IMR-90 (cell line): ENCODE results near the gene KDM4B. TPM values are rescaled to one million over a fixed set of nuclear protein-coding genes. Genes with fewer than 3 reads are reported as not detected.

ENCODE experiments used
- ATAC-seq: fragments of 200-7000 bp; cut with Tn5 transposase; 2 replicates; pipeline ENCODE4 v1.9.1; 2020; ENCODE audit warnings: low read depth, mild to moderate bottlenecking, moderate library complexity
- BruUV-seq: library from RNA; stranded (reverse); fragments of 400-500 nt; replicated peaks from 2 replicates; lab custom pipeline; 2021; lab: Mats Ljungman, UMichigan
- CTCF ChIA-PET: fragments of 300-600 bp; formaldehyde crosslinking; extraction: SDS; loops from one replicate; lab custom pipeline; 2021; ENCODE audit warnings: antibody characterized with exemption; lab: Yijun Ruan, JAX
- POLR2A ChIA-PET: fragments of 300-600 bp; sonication (Branson Sonifier 250); formaldehyde crosslinking; loops from one replicate; lab custom pipeline; 2022; ENCODE audit warnings: antibody characterized with exemption; ENCODE audit not compliant: unreplicated experiment; lab: Charles Lee
- DNase-seq: peaks from one replicate; pipeline ENCODE4 v3.0.0; 2013
- H2AFZ ChIP-seq: replicated peaks from 2 replicates; pipeline ENCODE3; 2013; ENCODE audit warnings: low read length, mild to moderate bottlenecking; ENCODE audit not compliant: poor library complexity
- H2AK5ac ChIP-seq: 2 replicates; pipeline ENCODE4 v1.6.1; 2013; ENCODE audit warnings: low read depth, low read length, inconsistent platforms
- H2AK9ac ChIP-seq: replicated peaks from 2 replicates; pipeline ENCODE3; 2013; ENCODE audit warnings: mild to moderate bottlenecking, low read depth, low read length, moderate library complexity; ENCODE audit not compliant: poor library complexity
- H2BK120ac ChIP-seq: 2 replicates; pipeline ENCODE4 v1.6.1; 2013; ENCODE audit warnings: low read depth, low read length, inconsistent platforms
- H2BK15ac ChIP-seq: 3 replicates; pipeline ENCODE4 v1.6.1; 2013; ENCODE audit warnings: low read depth, low read length, inconsistent platforms
- H2BK20ac ChIP-seq: 2 replicates; pipeline ENCODE4 v1.6.1; 2013; ENCODE audit warnings: low read depth, mild to moderate bottlenecking, inconsistent platforms, low read length, moderate library complexity
- H2BK5ac ChIP-seq: 2 replicates; pipeline ENCODE4 v1.6.1; 2013; ENCODE audit warnings: mild to moderate bottlenecking, low read depth, low read length, inconsistent platforms; ENCODE audit not compliant: poor library complexity, severe bottlenecking
- H3K14ac ChIP-seq: replicated peaks from 2 replicates; pipeline ENCODE4 v1.6.1; 2013; ENCODE audit warnings: low read depth, low read length, inconsistent platforms
- H3K18ac ChIP-seq: 2 replicates; pipeline ENCODE4 v1.6.1; 2013; ENCODE audit warnings: low read depth, low read length, control low read depth
- H3K23ac ChIP-seq: 2 replicates; pipeline ENCODE4 v1.6.1; 2013; ENCODE audit warnings: low read depth, low read length, inconsistent platforms
- H3K27ac ChIP-seq: 2 replicates; pipeline ENCODE4 v1.5.1; 2013; ENCODE audit warnings: mild to moderate bottlenecking, control low read depth, low read length; ENCODE audit not compliant: insufficient read depth
- H3K27me3 ChIP-seq: 2 replicates; pipeline ENCODE4 v1.6.1; 2013; ENCODE audit warnings: low read length; ENCODE audit not compliant: control insufficient read depth, insufficient read depth
- H3K36me3 ChIP-seq: 2 replicates; pipeline ENCODE4 v1.6.1; 2013; ENCODE audit warnings: low read length, mixed read lengths; ENCODE audit not compliant: control insufficient read depth, insufficient read depth
- H3K4ac ChIP-seq: 2 replicates; pipeline ENCODE4 v1.6.1; 2013; ENCODE audit warnings: low read depth, low read length, inconsistent platforms
- H3K4me1 ChIP-seq: 2 replicates; pipeline ENCODE4 v1.6.1; 2013; ENCODE audit warnings: low read length, mixed read lengths; ENCODE audit not compliant: control insufficient read depth, insufficient read depth
- H3K4me2 ChIP-seq: 2 replicates; pipeline ENCODE4 v1.6.1; 2013; ENCODE audit warnings: low read depth, mild to moderate bottlenecking, control low read depth, low read length, moderate library complexity
- H3K4me3 ChIP-seq: 2 replicates; pipeline ENCODE4 v1.5.1; 2013; ENCODE audit warnings: low read depth, mild to moderate bottlenecking, control low read depth, low read length, moderate library complexity; ENCODE audit not compliant: insufficient read depth
- H3K56ac ChIP-seq: 2 replicates; pipeline ENCODE4 v1.6.1; 2013; ENCODE audit warnings: low read length, inconsistent platforms; ENCODE audit not compliant: insufficient read depth; ENCODE audit errors: extremely low read depth
- H3K79me1 ChIP-seq, 2 experiments: 2 replicates each; pipeline ENCODE4 v1.6.1; 2013; ENCODE audit warnings: low read length in 2 of 2, inconsistent platforms in 1 of 2, low read depth in 1 of 2
- H3K9ac ChIP-seq: 2 replicates; pipeline ENCODE4 v1.6.1; 2013; ENCODE audit warnings: low read depth, low read length, control low read depth
- H3K9me1 ChIP-seq: 2 replicates; pipeline ENCODE4 v1.6.1; 2013; ENCODE audit warnings: low read length, inconsistent platforms; ENCODE audit not compliant: insufficient read depth
- H3K9me3 ChIP-seq: 2 replicates; pipeline ENCODE4 v1.6.1; 2013; ENCODE audit warnings: low read length; ENCODE audit not compliant: control insufficient read depth, insufficient read depth
- H4K20me1 ChIP-seq: 2 replicates; pipeline ENCODE4 v1.6.1; 2013; ENCODE audit warnings: low read length, inconsistent platforms; ENCODE audit not compliant: insufficient read depth
- H4K5ac ChIP-seq: 2 replicates; pipeline ENCODE4 v1.6.1; 2013; ENCODE audit warnings: mild to moderate bottlenecking, low read depth, low read length, control low read depth
- H4K8ac ChIP-seq, 2 experiments: 2 replicates each; pipeline ENCODE4 v1.6.1; 2013; ENCODE audit warnings: low read depth in 2 of 2, low read length in 2 of 2, control low read depth in 1 of 2, inconsistent platforms in 1 of 2
- H4K91ac ChIP-seq: 2 replicates; pipeline ENCODE4 v1.6.1; 2013; ENCODE audit warnings: low read depth, low read length, inconsistent platforms; ENCODE audit not compliant: insufficient read depth
- CEBPB ChIP-seq: IDR thresholded peaks from 2 replicates; pipeline ENCODE4 v1.6.1; 2012; ENCODE audit warnings: low read depth, low read length, improper control_type of control experiment
- SMC3 ChIP-seq: fragments of 150-350 bp; IDR thresholded peaks from 2 replicates; pipeline ENCODE4 v1.6.1; 2016; ENCODE audit warnings: low read depth, mild to moderate bottlenecking, antibody characterized with exemption, low read length, moderate library complexity
- WGBS, 2 experiments: methylation state at CpG; one replicate each; pipeline versions ENCODE4 v1.1.5 to v1.1.7; 2013; ENCODE audit warnings: missing lambda C conversion rate in 2 of 2; ENCODE audit not compliant: insufficient read length in 1 of 2; ENCODE audit errors: extremely low coverage in 2 of 2; 5-methylcytosine and 5-hydroxymethylcytosine counted together
- dilution Hi-C: fragments of 300-500 bp; cut with HindIII; formaldehyde crosslinking; loops from one replicate; pipeline ENCODE4 v1.14.3; 2018; ENCODE audit warnings: low sequenced_read_pairs; ENCODE audit not compliant: unreplicated experiment
- in situ Hi-C: fragments of 300-500 bp; cut with MboI; formaldehyde crosslinking; loops from 3 replicates; pipeline ENCODE4 v1.14.3; 2019; ENCODE audit warnings: low sequenced_read_pairs, inconsistent platforms, mixed read lengths
- intact Hi-C: fragments of 100-400 bp; cut with micrococcal nuclease; formaldehyde crosslinking; loops from 2 replicates; pipeline ENCODE4 v1.10.0; 2022
- polyA plus RNA-seq, 3 experiments: library from polyadenylated mRNA; depleted of rRNA; stranded (reverse); fragments of >200 nt; gene quantifications; 2 replicates each; pipeline ENCODE4 v1.2.3, GENCODE V29; 2012; ENCODE audit warnings: low replicate concordance in 1 of 3
- total RNA-seq: library from RNA; depleted of rRNA; stranded (reverse); fragments of >200 nt; gene quantifications from 2 replicates; pipeline ENCODE4 v1.2.3, GENCODE V29; 2012

The KDM4B gene
- total and polyA plus RNA-seq, 2 of the 4 experiments (the other 2 are of a cell fraction), result 5.0 to 17.9 TPM

DNA sequence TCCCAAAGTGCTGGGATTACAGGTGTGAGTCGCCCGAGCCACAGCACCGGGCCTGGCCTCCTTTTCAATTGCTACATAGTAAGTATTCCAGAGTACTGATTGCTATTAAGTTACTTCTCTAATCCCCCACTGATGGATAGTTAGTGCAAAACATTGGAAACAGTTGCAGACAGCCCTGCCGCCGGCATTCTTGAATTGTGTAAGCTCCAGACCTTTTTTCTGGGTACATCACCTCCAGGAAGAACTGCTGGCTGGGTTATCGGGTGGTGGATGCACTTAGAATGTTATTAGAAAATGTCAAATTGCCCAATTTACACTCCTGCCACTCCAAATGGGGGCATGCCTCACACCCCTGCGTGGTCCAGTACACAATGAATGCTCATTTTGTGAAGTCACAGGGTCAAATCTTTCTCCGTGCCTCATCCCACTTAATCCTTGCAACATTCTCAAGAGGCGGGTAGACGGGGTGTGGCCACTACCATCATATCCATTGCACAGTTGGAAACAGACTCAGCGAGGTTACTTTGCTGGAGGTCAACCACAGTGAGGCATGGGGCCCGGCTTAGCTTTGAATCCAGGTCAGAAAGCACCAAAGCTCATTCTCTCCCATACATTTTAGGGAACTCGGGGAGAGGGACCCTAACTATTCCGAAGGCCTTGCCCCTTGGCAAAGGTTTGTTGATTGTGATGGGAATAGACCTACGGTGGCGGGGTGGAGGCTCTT lies 1.0 kb upstream of the KDM4B start:
- ChIA-PET POLR2A (no interaction called here), CTCF (interaction anchor here (0.8 to 1.1 kb wide), 2 partner anchors 33 to 56 kb away, joined by 3 read pairs; no protein-coding TSS in a partner anchor)
- Histone ChIP-seq H2BK5ac (peak overlapping the region; percentile 96), H3K9ac (peak overlapping the region; percentile 72), H3K79me1 (peaks cover 5 to 47% of the 10 kb centered on the region in 2 experiments), H4K20me1 (peaks cover 34% of the 10 kb centered on the region), H4K8ac (peak overlapping the region; percentile 88 to 98), H3K27ac (peak overlapping the region; percentile 90), H4K5ac (peak overlapping the region; percentile 96), H4K91ac (peak overlapping the region; percentile 98), H2AFZ (peak overlapping the region; percentile 96), H3K36me3 (no peaks in the 10 kb centered on the region), H3K14ac (peak overlapping the region; percentile 99), H3K18ac (peak overlapping the region; percentile 92), H2BK15ac (peak overlapping the region; percentile 88; the same call in 2 of the 3 replicates), H3K4ac (peak overlapping the region; percentile 97), H3K23ac (peak overlapping the region; percentile 96), H3K56ac (peak overlapping the region; percentile 59; the same call in 1 of the 2 replicates), H2BK20ac (peak overlapping the region; percentile 31; the same call in 1 of the 2 replicates), H2AK9ac (peak overlapping the region; percentile 99), H2BK120ac (peak overlapping the region; percentile 84; the same call in 1 of the 2 replicates), H3K4me2 (peak overlapping the region; percentile 85), H3K9me3 (no peaks in the 10 kb centered on the region), H3K4me1 (peaks cover 20% of the 10 kb centered on the region), H3K27me3 (no peaks in the 10 kb centered on the region), H2AK5ac (peak overlapping the region; percentile 99), H3K4me3 (peak overlapping the region; percentile 41), H3K9me1 (peaks cover 14% of the 10 kb centered on the region)
- ATAC-seq (no peak), DNase-seq (no peak)
- 63% methylated on average over 3 of the region's 16 CpGs; no CpG with 5 or more reads in 1 of the 2 experiments for WGBS, 2 experiments
- intact Hi-C loops (loop anchor here (2.0 kb wide), 2 partner anchors 57 to 101 kb away; partner anchors contain the start of gene PLIN3), in situ Hi-C loops (no loop called here), dilution Hi-C loops (no loop called here)
- no TSS peak for BruUV-seq
- TF ChIP-seq SMC3 (no peak), CEBPB (0 out of 2 replicates have a peak, but pooled peaks have one; percentile 1)
